ENCODE measurements around the gene DDX42. TPM values are rescaled to one million over a fixed set of nuclear protein-coding genes. Genes with fewer than 3 reads are reported as not detected.

Gene DDX42
- total RNA-seq, 1 donor from 2014 or later = 197 TPM

DNA sequence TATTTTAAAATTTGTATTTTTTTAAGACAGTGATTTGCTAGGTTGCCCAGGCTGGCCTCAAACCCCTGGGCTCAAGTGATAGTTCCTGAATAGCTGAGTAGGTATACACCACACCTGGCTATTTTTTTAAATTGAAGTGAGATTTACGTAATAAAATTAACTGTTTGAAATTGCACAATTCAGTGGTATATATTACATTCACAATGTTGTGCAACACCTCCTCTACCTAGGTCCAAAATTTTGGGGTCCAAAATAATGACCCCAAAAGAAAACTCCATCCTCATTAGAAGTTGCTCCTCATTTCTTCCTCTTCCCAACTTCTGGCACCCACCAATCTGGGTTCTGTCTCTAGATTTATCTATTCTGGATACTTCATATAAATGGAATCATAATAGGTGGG, 71.5 kb downstream of the DDX42 start:
- Mint-ChIP-seq H3K27ac (no peak overlapping the region), H3K36me3 (peaks cover 3% of the 10 kb centered on the region), H3K4me1 (peaks cover 22% of the 10 kb centered on the region), H3K4me3 (no peak overlapping the region), H3K27me3 (ENCODE audit: low read depth) (peaks cover 4% of the 10 kb centered on the region), H3K9me3 (peaks cover 9% of the 10 kb centered on the region)
- TF ChIP-seq, protein P1, sequence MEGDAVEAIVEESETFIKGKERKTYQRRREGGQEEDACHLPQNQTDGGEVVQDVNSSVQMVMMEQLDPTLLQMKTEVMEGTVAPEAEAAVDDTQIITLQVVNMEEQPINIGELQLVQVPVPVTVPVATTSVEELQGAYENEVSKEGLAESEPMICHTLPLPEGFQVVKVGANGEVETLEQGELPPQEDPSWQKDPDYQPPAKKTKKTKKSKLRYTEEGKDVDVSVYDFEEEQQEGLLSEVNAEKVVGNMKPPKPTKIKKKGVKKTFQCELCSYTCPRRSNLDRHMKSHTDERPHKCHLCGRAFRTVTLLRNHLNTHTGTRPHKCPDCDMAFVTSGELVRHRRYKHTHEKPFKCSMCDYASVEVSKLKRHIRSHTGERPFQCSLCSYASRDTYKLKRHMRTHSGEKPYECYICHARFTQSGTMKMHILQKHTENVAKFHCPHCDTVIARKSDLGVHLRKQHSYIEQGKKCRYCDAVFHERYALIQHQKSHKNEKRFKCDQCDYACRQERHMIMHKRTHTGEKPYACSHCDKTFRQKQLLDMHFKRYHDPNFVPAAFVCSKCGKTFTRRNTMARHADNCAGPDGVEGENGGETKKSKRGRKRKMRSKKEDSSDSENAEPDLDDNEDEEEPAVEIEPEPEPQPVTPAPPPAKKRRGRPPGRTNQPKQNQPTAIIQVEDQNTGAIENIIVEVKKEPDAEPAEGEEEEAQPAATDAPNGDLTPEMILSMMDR (IDR thresholded peaks at IDR 0.05; ENCODE audit: unreplicated experiment) = no peak
- no peak for DNase-seq (ENCODE audit: low spot score in 2 of 2, unreplicated experiment in 2 of 2)

DNA sequence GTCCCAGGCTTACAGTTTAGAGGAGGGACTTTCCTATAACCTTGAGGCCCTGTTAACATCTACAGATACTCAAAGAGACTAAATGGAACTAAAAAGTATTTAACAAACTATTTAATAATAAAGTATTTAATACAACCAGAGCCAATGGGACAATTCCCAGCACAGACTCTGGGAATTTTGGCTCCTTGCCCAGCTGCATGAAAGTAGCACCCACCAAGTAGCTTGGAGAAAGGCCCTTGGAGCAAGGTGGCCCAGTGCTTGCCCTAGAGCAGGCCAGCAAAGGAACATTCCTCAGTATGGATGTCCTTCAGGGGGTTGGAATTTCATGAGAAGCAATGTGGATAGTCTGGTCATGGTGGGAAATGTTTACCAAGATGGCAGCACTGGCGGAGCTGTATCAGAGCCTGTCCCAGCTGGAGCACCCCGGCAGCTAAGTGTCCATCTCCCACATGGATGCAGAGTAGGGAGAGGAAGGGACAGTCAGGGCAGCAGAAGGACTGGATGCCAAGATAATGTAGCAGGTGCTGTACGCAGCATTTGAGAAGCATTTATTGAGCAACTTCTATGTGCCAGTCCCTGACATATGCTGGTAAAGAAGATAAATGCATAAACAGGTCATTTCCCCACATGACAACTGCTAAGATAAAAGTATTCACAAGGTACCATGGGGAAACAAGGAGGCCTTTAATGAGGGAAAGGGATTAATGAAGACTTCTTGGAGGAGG, 73.7 kb downstream of the DDX42 start:
- Mint-ChIP-seq H3K36me3 (peaks cover 3% of the 10 kb centered on the region), H3K4me3 (peak overlapping the region; percentile 17), H3K27me3 (ENCODE audit: low read depth) (peaks cover 4% of the 10 kb centered on the region), H3K4me1 (peaks cover 9% of the 10 kb centered on the region), H3K9me3 (peaks cover 9% of the 10 kb centered on the region), H3K27ac (no peak overlapping the region)
- no peak for DNase-seq (ENCODE audit: low spot score in 2 of 2, unreplicated experiment in 2 of 2)
- TF ChIP-seq, protein P1 (IDR thresholded peaks at IDR 0.05; ENCODE audit: unreplicated experiment) = no peak

DNA sequence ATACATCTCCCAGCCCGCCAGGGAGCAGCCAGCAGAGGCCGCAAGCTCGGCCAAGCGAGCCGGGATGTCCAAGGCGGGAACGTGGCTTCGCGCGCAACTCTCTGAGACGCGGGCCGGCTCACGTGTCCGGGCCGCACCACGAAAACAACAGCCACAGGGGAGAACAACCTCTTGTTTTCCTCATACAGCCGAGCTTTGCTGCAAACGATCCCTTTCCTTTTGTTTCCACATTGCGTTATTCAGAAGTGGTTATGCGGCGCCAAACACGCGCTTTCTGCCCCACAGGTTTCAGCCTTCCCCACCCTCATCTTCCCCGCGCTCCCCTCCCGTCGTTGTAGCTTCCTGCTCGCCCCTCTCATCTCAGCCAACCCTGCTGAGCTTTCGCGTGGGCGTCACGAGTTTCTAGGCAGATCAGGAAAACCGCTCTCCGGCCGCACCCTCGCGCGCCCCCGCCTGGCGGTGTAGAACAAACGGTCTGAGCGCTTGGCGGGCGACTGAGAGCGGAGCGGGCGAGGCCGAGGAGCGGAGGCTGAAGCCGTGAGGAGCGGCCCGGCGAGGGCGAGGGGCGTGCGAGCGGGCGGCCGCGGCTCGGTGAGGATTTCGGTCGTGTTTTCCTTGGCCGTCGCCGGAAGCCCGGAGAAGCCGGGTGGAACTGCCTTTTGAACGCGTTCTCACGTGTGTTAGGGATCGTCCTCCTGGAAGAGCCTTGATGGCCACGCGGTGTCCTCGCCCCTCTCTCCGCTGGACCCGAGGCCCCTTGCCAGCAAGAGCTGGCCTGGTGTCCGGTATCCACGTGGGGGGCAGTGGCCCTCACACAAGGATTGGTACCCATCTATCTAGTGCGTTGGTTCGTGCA, 75.1 kb downstream of the DDX42 start:
- H3K4me1 Mint-ChIP-seq = peaks cover 6% of the 10 kb centered on the region
- peak; percentile 76 to 89 for DNase-seq (ENCODE audit: low spot score in 2 of 2, unreplicated experiment in 2 of 2)
- H3K27ac Mint-ChIP-seq = peak overlapping the region; percentile 94
- H3K4me3 Mint-ChIP-seq = peak overlapping the region; percentile 74
- peaks cover 9% of the 10 kb centered on the region for H3K9me3 Mint-ChIP-seq
- H3K36me3 Mint-ChIP-seq = peaks cover 3% of the 10 kb centered on the region
- TF ChIP-seq, protein P1 (IDR thresholded peaks at IDR 0.05; ENCODE audit: unreplicated experiment) = peak; percentile 24
- peaks cover 6% of the 10 kb centered on the region for H3K27me3 Mint-ChIP-seq (ENCODE audit: low read depth)

DNA sequence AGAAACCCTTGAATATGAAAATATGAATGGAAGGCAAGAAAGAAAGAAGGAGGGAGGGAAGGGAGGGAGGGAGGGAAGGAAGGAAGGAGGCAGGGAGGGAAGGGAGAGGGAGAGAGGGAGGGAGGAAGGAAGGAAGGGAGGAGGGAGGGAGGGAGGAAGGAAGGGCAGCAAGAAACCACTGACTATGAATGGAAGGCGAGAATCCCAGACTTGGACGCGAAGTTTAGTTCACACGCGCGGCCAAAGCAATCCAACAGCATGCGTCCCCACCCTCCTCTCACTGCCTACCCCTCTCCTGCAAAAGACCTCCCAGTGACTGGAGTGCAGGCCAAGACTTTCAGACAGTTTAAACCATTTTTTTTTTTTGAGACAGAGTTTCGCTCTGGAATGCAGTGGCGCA, 76.4 kb downstream of the DDX42 start:
- Mint-ChIP-seq H3K4me3 (no peak overlapping the region), H3K27me3 (ENCODE audit: low read depth) (peaks cover 10% of the 10 kb centered on the region), H3K4me1 (peaks cover 3% of the 10 kb centered on the region), H3K9me3 (peaks cover 9% of the 10 kb centered on the region), H3K27ac (no peak overlapping the region), H3K36me3 (peaks cover 3% of the 10 kb centered on the region)
- DNase-seq (ENCODE audit: low spot score in 2 of 2, unreplicated experiment in 2 of 2) = no peak
- TF ChIP-seq, protein P1 (IDR thresholded peaks at IDR 0.05; ENCODE audit: unreplicated experiment) = no peak

DNA sequence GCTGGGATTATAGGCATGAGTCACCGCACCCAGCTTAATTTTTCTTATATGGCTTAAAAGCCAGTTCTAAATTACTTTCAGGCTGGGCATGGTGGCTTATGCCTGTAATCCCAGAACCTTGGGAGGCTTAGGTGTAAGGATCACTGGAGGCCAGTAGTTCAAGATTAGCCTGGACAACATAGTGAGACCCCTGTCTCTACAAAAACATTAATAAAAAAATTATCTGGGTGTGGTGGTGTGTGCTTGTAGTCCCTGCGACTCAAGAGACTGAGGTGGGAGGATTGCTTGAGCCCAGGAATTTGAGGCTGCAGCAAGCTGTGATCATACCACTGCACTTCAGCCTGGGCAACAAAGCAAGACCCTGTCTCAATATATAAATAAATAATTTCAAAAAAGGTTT, 79.3 kb downstream of the DDX42 start:
- Mint-ChIP-seq H3K27ac (no peak overlapping the region), H3K27me3 (ENCODE audit: low read depth) (peaks cover 12% of the 10 kb centered on the region), H3K9me3 (peaks cover 4% of the 10 kb centered on the region), H3K4me3 (no peak overlapping the region), H3K4me1 (peaks cover 3% of the 10 kb centered on the region), H3K36me3 (peaks cover 3% of the 10 kb centered on the region)
- TF ChIP-seq, protein P1 (IDR thresholded peaks at IDR 0.05; ENCODE audit: unreplicated experiment) = no peak
- DNase-seq (ENCODE audit: low spot score in 2 of 2, unreplicated experiment in 2 of 2) = no peak

Measured in mesothelial cell of epicardium (in vitro differentiated cells).